ENCODE measurements around the gene IQCE.

Gene IQCE

GRCh38 chr7:2525658-2526630 lies 32.8 kb upstream of the IQCE start:
- peaks cover 77% of the 10 kb centered on the region for H3K27me3 ChIP-seq (replicated peaks; ENCODE audit: insufficient read depth, low read length)
- no peak for DNase-seq
- no peaks in the 10 kb centered on the region for H3K4me1 ChIP-seq (ENCODE audit: low read length)
- H3K36me3 ChIP-seq (replicated peaks; ENCODE audit: insufficient read depth, low read length), result no peaks in the 10 kb centered on the region
- H3K4me3 ChIP-seq (ENCODE audit: low read length), result no peak overlapping the region
- H4K20me1 ChIP-seq (ENCODE audit: insufficient read depth, low read length), result no peaks in the 10 kb centered on the region
- no peak overlapping the region for H3K4me2 ChIP-seq (ENCODE audit: low read depth, low read length)
- H3K9me2 ChIP-seq (replicated peaks; ENCODE audit: insufficient read depth, low read length), result no peaks in the 10 kb centered on the region
- no peaks in the 10 kb centered on the region for H3F3A ChIP-seq (ENCODE audit: insufficient read depth, low read length)
- H3K79me2 ChIP-seq (ENCODE audit: low read length), result no peaks in the 10 kb centered on the region
- no peak overlapping the region for H3K9ac ChIP-seq (ENCODE audit: low read length)
- H3K9me3 ChIP-seq (replicated peaks; ENCODE audit: insufficient read depth, low read length), result no peaks in the 10 kb centered on the region
- TF ChIP-seq CTCF (IDR thresholded peaks at IDR 0.05; ENCODE audit: low read length) (no peak), EZH2phosphoT487 (IDR thresholded peaks at IDR 0.05; ENCODE audit: low read length) (no peak), EZH2 (optimal IDR thresholded peaks at IDR 0.05; ENCODE audit: low read depth, low read length) (no peak)
- no peak overlapping the region for H2AFZ ChIP-seq (ENCODE audit: low read length)
- no peak overlapping the region for H3K27ac ChIP-seq (ENCODE audit: low read length)

GRCh38 chr7:2526659-2527504 lies 31.9 kb upstream of the IQCE start:
- no peaks in the 10 kb centered on the region for H3F3A ChIP-seq (ENCODE audit: insufficient read depth, low read length)
- no peak overlapping the region for H3K4me3 ChIP-seq (ENCODE audit: low read length)
- no peaks in the 10 kb centered on the region for H3K36me3 ChIP-seq (replicated peaks; ENCODE audit: insufficient read depth, low read length)
- DNase-seq, result no peak
- peaks cover 69% of the 10 kb centered on the region for H3K27me3 ChIP-seq (replicated peaks; ENCODE audit: insufficient read depth, low read length)
- no peak overlapping the region for H3K4me2 ChIP-seq (ENCODE audit: low read depth, low read length)
- H3K9ac ChIP-seq (ENCODE audit: low read length), result no peak overlapping the region
- H3K4me1 ChIP-seq (ENCODE audit: low read length), result no peaks in the 10 kb centered on the region
- H4K20me1 ChIP-seq (ENCODE audit: insufficient read depth, low read length), result no peaks in the 10 kb centered on the region
- H3K27ac ChIP-seq (ENCODE audit: low read length), result no peak overlapping the region
- TF ChIP-seq EZH2phosphoT487 (IDR thresholded peaks at IDR 0.05; ENCODE audit: low read length), result no peak
- TF ChIP-seq EZH2 (optimal IDR thresholded peaks at IDR 0.05; ENCODE audit: low read depth, low read length), result no peak
- no peak for TF ChIP-seq CTCF (IDR thresholded peaks at IDR 0.05; ENCODE audit: low read length)
- no peaks in the 10 kb centered on the region for H3K9me3 ChIP-seq (replicated peaks; ENCODE audit: insufficient read depth, low read length)
- no peak overlapping the region for H2AFZ ChIP-seq (ENCODE audit: low read length)
- H3K9me2 ChIP-seq (replicated peaks; ENCODE audit: insufficient read depth, low read length), result no peaks in the 10 kb centered on the region
- no peaks in the 10 kb centered on the region for H3K79me2 ChIP-seq (ENCODE audit: low read length)

- Histone ChIP-seq H3K4me2 (ENCODE audit: low read depth, low read length) (no peak overlapping the region), H3K9me2 (replicated peaks; ENCODE audit: insufficient read depth, low read length) (no peaks in the 10 kb centered on the region), H3F3A (ENCODE audit: insufficient read depth, low read length) (no peaks in the 10 kb centered on the region), H3K4me1 (ENCODE audit: low read length) (no peaks in the 10 kb centered on the region), H4K20me1 (ENCODE audit: insufficient read depth, low read length) (no peaks in the 10 kb centered on the region), H3K27me3 (replicated peaks; ENCODE audit: insufficient read depth, low read length) (peaks cover 60% of the 10 kb centered on the region), H3K79me2 (ENCODE audit: low read length) (no peaks in the 10 kb centered on the region), H3K27ac (ENCODE audit: low read length) (no peak overlapping the region), H2AFZ (ENCODE audit: low read length) (no peak overlapping the region), H3K9ac (ENCODE audit: low read length) (no peak overlapping the region), H3K9me3 (replicated peaks; ENCODE audit: insufficient read depth, low read length) (no peaks in the 10 kb centered on the region), H3K4me3 (ENCODE audit: low read length) (no peak overlapping the region), H3K36me3 (replicated peaks; ENCODE audit: insufficient read depth, low read length) (no peaks in the 10 kb centered on the region)
- no peak for DNase-seq
- no peak for TF ChIP-seq EZH2phosphoT487 (IDR thresholded peaks at IDR 0.05; ENCODE audit: low read length)
- no peak for TF ChIP-seq CTCF (IDR thresholded peaks at IDR 0.05; ENCODE audit: low read length)
- TF ChIP-seq EZH2 (optimal IDR thresholded peaks at IDR 0.05; ENCODE audit: low read depth, low read length), result no peak
These were observed 31.0 kb upstream of the IQCE start for GRCh38 chr7:2527505-2528467.

Measured in MM.1S (cell line).